Stimulated activated CD4-positive, alpha-beta T cell treated with anti-CD3 and anti-CD28 coated beads, Interleukin-4, amount 100 ng/mL, for 48 hours (primary cell): ENCODE measurements around the gene SSH2.

Source experiments
- DNase-seq, 2 donors: peaks; one replicate each; pipeline ENCODE4 v3.0.0-alpha.2; 2020; ENCODE audit warnings: low read depth in 2 of 2

The SSH2 gene

GRCh38 chr17:29576214-29577000 lies 353.6 kb downstream of the SSH2 start:
- no peak for DNase-seq
